Stimulated activated CD8-positive, alpha-beta memory T cell treated with anti-CD3 and anti-CD28 coated beads, Interleukin-7, amount 100 ng/mL, for 1 hour (primary cell): ENCODE results near the gene RNF144B.
"Not testable (repeated sequence)": the region's sequence is repeated elsewhere in the genome, so short reads cannot be mapped to it uniquely, and the experiment has no call there.

Experiments
- DNase-seq, 2 donors: peaks; one replicate each; pipeline ENCODE4 v3.0.0-alpha.2; 2020; ENCODE audit warnings: low read depth in 2 of 2

The RNF144B gene

GRCh38 chr6:18441251-18441979 is 54.3 kb downstream of the RNF144B start:
- DNase-seq, result no peak

- DNase-seq, result no peak
These were observed 57.0 kb downstream of the RNF144B start for GRCh38 chr6:18444111-18444510.

GRCh38 chr6:18445228-18445627 is 58.1 kb downstream of the RNF144B start:
- no peak for DNase-seq

DNA sequence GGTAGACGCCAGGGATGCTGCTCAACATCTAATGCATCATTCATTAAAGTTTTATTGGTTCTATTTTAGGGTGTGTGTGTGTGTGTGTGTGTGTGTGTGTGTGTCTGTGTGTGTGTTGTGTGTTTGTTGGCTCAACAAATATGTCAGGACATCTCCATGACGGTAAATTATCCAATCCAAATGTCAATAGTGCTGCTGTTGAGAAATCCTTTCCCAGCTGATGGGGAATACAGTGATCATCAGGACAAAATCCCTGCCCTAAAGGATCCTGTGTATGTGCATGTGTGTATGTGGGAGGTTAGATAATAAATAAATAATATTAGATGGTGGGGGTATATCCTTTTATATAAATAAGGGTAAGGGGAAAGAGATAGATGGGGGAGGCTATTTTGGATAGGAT is 59.6 kb downstream of the RNF144B start:
- DNase-seq, result no peak

DNA sequence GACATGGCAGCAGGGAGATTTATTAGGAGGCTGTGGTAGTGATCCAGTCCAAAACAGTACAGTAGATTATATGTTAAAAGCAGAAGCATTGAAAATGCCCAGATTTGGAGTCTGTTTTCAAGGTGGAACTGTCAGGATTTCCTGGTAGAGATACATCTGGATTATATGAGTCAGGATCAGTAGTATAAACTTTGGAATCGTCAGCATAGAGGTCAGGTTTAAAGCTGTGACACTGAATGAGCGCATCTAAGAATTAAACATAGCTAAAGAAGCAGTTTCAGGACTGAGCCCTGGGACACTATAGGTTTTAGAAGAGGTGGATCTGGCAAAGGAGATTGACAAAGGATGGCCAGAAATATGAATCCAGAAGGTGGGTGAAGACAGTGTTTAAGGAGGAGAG is 60.4 kb downstream of the RNF144B start:
- DNase-seq, result no peak

DNA sequence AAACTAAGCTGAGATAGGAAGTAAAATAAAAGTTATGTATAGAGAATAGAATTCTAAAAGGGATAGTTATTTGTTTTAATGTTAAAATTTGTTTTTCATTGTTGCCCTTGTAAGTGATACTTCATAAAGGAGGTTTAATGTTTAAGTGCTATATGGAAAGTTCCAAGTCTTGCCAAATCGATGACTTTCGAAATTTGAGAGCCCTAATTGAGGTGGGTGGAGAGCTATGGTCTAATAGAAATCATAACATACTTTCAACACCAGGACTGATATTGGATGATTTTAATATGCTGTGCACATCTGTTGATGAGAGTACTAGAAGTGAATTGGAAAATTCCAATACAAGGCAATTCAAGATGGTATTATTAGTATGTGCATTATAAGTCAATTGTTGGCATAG is 64.6 kb downstream of the RNF144B start:
- no peak for DNase-seq

GRCh38 chr6:18454446-18454845 is 67.3 kb downstream of the RNF144B start:
- no peak for DNase-seq

GRCh38 chr6:18457065-18457737 is 70.1 kb downstream of the RNF144B start:
- DNase-seq, result no peak

GRCh38 chr6:18458086-18458485 is 70.9 kb downstream of the RNF144B start:
- DNase-seq, result not testable (repeated sequence)

GRCh38 chr6:18463429-18463828 is 76.3 kb downstream of the RNF144B start:
- DNase-seq, result no peak

- DNase-seq, result no peak
These were observed 77.0 kb downstream of the RNF144B start for GRCh38 chr6:18464176-18464575.

GRCh38 chr6:18465410-18466154 is 78.4 kb downstream of the RNF144B start:
- no peak for DNase-seq

- DNase-seq, result no peak
These were observed 80.8 kb downstream of the RNF144B start for GRCh38 chr6:18467741-18468502.

GRCh38 chr6:18468503-18468843 is 81.3 kb downstream of the RNF144B start:
- DNase-seq, result no peak

GRCh38 chr6:18469536-18469935 is 82.4 kb downstream of the RNF144B start:
- no peak for DNase-seq

- DNase-seq, result no peak
These were observed 84.2 kb downstream of the RNF144B start for GRCh38 chr6:18471232-18471964.

DNA sequence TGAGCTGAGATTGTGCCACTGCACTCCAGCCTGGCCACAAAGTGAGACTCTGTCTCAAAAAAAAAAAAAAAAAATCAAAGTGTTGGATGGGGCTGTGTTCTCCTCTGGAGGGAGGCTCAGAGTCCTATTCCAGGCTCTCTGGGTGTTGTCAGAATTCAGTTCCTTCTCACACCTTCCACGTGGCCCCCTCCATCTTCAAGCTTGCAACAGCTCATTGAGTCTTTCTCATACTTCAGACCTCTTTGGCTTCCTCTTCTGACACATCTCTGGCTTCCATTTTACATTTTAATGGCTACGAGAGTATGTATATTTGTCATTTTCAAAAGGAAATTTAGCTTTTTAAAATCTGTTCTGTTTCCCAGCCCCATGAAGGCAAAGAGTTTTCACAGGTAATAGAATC is 85.8 kb downstream of the RNF144B start:
- no peak for DNase-seq

DNA sequence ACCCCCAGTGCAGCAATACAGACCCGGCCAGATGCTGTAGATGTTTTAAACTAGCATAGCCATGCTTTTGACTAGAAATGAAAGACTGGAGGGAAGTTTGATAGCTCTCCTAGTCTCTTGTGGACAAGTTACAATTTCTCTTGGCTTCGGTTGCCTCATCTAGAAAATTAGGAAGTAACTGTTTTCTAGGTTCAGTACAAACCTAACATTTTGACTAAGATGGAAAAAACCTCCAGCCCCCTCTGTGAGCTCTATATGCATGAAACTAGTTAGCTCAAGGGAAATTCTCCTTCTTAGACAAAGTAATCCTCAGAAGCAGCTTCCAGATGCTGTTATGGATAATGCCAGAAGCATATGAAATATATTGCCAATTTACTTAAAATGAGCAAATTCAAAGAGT is 86.6 kb downstream of the RNF144B start:
- DNase-seq, result no peak

DNA sequence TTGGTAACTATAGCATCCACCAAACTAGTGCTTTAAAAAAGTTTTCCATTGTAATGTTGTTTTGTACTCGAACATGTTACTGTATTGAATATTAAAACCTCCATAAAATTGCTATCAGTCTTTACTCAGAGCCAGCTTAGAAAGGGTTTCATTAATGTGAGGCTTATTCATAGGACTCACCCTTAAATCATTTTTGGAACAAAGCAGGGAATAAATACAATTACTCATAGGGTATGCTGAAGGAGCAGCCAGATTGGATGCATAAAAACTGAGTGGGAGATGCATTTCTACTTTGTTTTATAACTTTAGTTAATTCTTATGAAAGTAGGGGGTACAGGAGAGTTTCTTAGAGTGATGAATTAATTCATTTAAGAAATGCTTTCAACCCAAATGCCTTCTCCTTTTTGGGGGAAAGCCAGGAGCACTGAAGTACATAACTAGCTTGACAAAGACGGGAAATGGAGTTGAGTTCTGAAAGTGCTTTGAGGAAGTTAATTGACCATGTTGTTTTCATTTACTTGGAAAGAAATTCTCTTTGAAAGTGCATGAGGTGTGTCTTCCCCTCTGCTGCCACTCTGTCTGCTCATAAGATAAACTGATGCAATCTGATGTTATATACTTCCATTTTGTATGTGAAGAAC is 90.3 kb downstream of the RNF144B start:
- no peak for DNase-seq

DNA sequence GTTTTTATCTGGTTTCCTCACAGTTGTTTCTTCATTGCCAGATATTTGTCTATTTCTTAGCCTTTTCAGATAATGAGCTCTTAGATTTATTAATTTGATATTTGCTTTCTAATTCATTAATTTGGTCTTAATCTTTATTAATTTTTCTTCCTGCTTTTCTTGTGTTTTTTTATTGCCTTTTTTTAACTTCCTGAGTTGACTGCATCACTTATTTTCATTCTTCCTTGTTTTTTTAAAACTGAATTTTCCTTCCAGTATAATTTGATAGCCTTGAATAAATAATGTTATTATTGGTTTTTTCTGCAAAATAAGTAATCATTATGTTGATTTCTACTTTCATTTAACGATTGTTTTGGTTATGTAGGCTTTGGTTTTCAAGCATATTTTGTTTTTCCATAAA is 91.5 kb downstream of the RNF144B start:
- no peak for DNase-seq

GRCh38 chr6:18481870-18482269 is 94.7 kb downstream of the RNF144B start:
- no peak for DNase-seq
